ENCODE measurements around the gene PCP2. TPM values are rescaled to one million over a fixed set of nuclear protein-coding genes. Genes with fewer than 3 reads are reported as not detected.

PCP2 gene
- total and polyA plus RNA-seq, 2 of the 13 experiments (the other 11 are each of a cell fraction or from before 2014, with no cell fraction given) = 0.62 TPM; not detected in 1

GRCh38 chr19:7629347-7630054 is 4.0 kb downstream of the PCP2 start, which contains the start of the genes PET100 and XAB2 (continued):
- TF ChIP-seq ZNF790 (CRISPR knock-in tag; IDR thresholded peaks at IDR 0.05; ENCODE audit: borderline replicate concordance) = no peak
- TF ChIP-seq CENPT (CRISPR knock-in tag; IDR thresholded peaks at IDR 0.05; ENCODE audit: low read depth) = no peak
- no peak for TF ChIP-seq RARG (CRISPR knock-in tag; IDR thresholded peaks at IDR 0.05; ENCODE audit: low read depth)
- TF ChIP-seq HNF4A (CRISPR knock-in tag; IDR thresholded peaks at IDR 0.05) = 0 out of 2 replicates have a peak, but pooled peaks have one; percentile 16
- TF ChIP-seq ZNF503 (CRISPR knock-in tag; IDR thresholded peaks at IDR 0.05) = peak; percentile 37; the same call in 1 of the 2 replicates
- no peak for TF ChIP-seq THYN1 (CRISPR knock-in tag; IDR thresholded peaks at IDR 0.05; ENCODE audit: borderline replicate concordance, low read depth)
- 0 out of 2 replicates have a peak, but pooled peaks have one; percentile 69 for TF ChIP-seq ZNF558 (CRISPR knock-in tag; IDR thresholded peaks at IDR 0.05; ENCODE audit: borderline replicate concordance)
- TF ChIP-seq ZNF800 (CRISPR knock-in tag; IDR thresholded peaks at IDR 0.05) = peak; percentile 19; the same call in 1 of the 2 replicates
- TF ChIP-seq RFX5 (IDR thresholded peaks at IDR 0.05; ENCODE audit: low read depth, low read length) = no peak; the same call in 1 of the 2 replicates
- TF ChIP-seq ZNF816 (CRISPR knock-in tag; IDR thresholded peaks at IDR 0.05; ENCODE audit: borderline replicate concordance) = no peak
- no peak; the same call in 1 of the 2 replicates for TF ChIP-seq ZBTB21 (CRISPR knock-in tag; IDR thresholded peaks at IDR 0.05)
- TF ChIP-seq IKZF1 (IDR thresholded peaks at IDR 0.05) = no peak
- peak; percentile 99 for TF ChIP-seq GATAD1 (CRISPR knock-in tag; IDR thresholded peaks at IDR 0.05)
- no peak for TF ChIP-seq HMG20B (CRISPR knock-in tag; conservative IDR thresholded peaks at IDR 0.05)
- peak; percentile 68; the same call in 1 of the 2 replicates for TF ChIP-seq ZNF430 (CRISPR knock-in tag; IDR thresholded peaks at IDR 0.05)
- no peak for TF ChIP-seq MIXL1 (CRISPR knock-in tag; IDR thresholded peaks at IDR 0.05)
- TF ChIP-seq ZNF296 (CRISPR knock-in tag; conservative IDR thresholded peaks at IDR 0.05) = no peak
- no peak for TF ChIP-seq SATB2 (CRISPR knock-in tag; IDR thresholded peaks at IDR 0.05)
- no peak for TF ChIP-seq ZFP82 (CRISPR knock-in tag; IDR thresholded peaks at IDR 0.05; ENCODE audit: borderline replicate concordance)
- TF ChIP-seq ZNF512B (CRISPR knock-in tag; IDR thresholded peaks at IDR 0.05; ENCODE audit: borderline replicate concordance) = no peak
- TF ChIP-seq DZIP1 (CRISPR knock-in tag; IDR thresholded peaks at IDR 0.05) = peak; percentile 16; the same call in 1 of the 2 replicates
